Uterus (tissue), 2 donors: Measurements from ENCODE around the gene TBC1D5.

Source experiments
- POLR2A ChIP-seq, 2 donors: fragments of 450-650 bp; IDR thresholded peaks; one replicate each; pipeline ENCODE4 v1.6.1; 2016; ENCODE audit warnings: antibody characterized with exemption in 2 of 2, mild to moderate bottlenecking in 1 of 2, moderate library complexity in 1 of 2
- TF ChIP-seq, protein P1 (sequence below), 4 experiments: fragments of 200-600 bp in 2 of 4; fragments of 450-650 bp in 2 of 4; sonication (generic) in 2 of 4; IDR thresholded peaks; one replicate each; pipeline ENCODE4 v1.5.1; 2016 to 2019; ENCODE audit warnings: antibody characterized with exemption in 4 of 4, mild to moderate bottlenecking in 2 of 4, moderate library complexity in 1 of 4

DNA sequence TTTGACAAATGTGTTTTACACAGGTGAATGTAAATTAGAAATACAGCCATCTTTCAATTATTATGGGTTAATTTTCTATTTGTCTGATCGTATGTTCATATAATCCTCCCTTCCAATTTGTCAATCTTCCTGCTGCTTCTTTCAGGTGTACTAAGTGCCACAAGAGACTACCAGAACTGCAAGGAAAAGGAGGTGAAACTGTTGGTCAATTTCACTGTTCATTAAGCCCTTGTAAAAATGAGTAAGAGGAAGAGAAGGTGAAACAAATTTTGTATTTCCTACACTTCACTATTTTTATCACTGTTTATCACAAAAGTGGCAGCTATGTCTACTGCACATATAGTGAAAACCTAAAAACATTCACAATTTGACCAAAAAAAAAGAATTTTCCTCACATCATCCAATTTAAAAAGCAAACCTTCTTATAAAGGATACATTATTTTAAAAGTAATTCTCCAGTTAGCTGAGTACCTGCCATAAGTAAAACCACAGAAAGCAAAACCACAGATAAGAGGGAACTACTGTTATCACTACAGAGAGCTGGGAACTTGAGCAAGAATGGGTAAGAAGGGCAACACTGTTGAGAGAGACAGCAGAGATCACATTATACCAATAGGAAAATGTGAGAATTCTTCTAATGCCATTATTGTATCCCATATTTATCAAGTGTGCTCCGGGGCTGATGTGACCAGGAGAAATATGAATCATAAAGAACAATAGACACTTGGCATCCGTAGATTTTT lies 163.0 kb downstream of the TBC1D5 start:
- TF ChIP-seq, protein P1, sequence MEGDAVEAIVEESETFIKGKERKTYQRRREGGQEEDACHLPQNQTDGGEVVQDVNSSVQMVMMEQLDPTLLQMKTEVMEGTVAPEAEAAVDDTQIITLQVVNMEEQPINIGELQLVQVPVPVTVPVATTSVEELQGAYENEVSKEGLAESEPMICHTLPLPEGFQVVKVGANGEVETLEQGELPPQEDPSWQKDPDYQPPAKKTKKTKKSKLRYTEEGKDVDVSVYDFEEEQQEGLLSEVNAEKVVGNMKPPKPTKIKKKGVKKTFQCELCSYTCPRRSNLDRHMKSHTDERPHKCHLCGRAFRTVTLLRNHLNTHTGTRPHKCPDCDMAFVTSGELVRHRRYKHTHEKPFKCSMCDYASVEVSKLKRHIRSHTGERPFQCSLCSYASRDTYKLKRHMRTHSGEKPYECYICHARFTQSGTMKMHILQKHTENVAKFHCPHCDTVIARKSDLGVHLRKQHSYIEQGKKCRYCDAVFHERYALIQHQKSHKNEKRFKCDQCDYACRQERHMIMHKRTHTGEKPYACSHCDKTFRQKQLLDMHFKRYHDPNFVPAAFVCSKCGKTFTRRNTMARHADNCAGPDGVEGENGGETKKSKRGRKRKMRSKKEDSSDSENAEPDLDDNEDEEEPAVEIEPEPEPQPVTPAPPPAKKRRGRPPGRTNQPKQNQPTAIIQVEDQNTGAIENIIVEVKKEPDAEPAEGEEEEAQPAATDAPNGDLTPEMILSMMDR (IDR thresholded peaks at IDR 0.05) = no peak
- no peak for TF ChIP-seq POLR2A (IDR thresholded peaks at IDR 0.05)
